Endodermal cell (in vitro differentiated cells): Measurements from ENCODE around the gene PRIMPOL. TPM values are rescaled to one million over a fixed set of nuclear protein-coding genes. Genes with fewer than 3 reads are reported as not detected.

Experiments used
- DNase-seq: peaks from one replicate; pipeline ENCODE4 v3.0.0-alpha.2; 2017
- H3K27ac ChIP-seq: 2 replicates; pipeline ENCODE4 v1.5.1; 2013; ENCODE audit warnings: mild to moderate bottlenecking, low read depth, low read length, moderate library complexity
- H3K27me3 ChIP-seq: 2 replicates; pipeline ENCODE4 v1.6.1; 2013; ENCODE audit warnings: mild to moderate bottlenecking, low read length, moderate library complexity; ENCODE audit not compliant: insufficient read depth, control insufficient read depth, poor library complexity, severe bottlenecking
- H3K36me3 ChIP-seq: 2 replicates; pipeline ENCODE4 v1.7.0; 2013; ENCODE audit warnings: mild to moderate bottlenecking, low read length, moderate library complexity; ENCODE audit not compliant: control insufficient read depth, insufficient read depth
- H3K4me1 ChIP-seq: one replicate; pipeline ENCODE4 v1.7.0; 2013; ENCODE audit warnings: low read length; ENCODE audit not compliant: control insufficient read depth, insufficient read depth
- H3K4me3 ChIP-seq: 2 replicates; pipeline ENCODE4 v1.5.1; 2013; ENCODE audit warnings: mild to moderate bottlenecking, low read length, moderate library complexity
- H3K9ac ChIP-seq: 2 replicates; pipeline ENCODE4 v1.6.1; 2013; ENCODE audit warnings: mild to moderate bottlenecking, low read length, moderate library complexity; ENCODE audit not compliant: poor library complexity, severe bottlenecking; ENCODE audit errors: extremely low read depth
- H3K9me3 ChIP-seq: 2 replicates; pipeline ENCODE4 v1.6.1; 2013; ENCODE audit warnings: mild to moderate bottlenecking, low read length, moderate library complexity; ENCODE audit not compliant: control insufficient read depth
- H3K27ac Mint-ChIP-seq: 2 replicates; pipeline ENCODE4 v1.8.0; 2020; ENCODE audit warnings: mixed read lengths
- H3K27me3 Mint-ChIP-seq: 2 replicates; pipeline ENCODE4 v1.8.0; 2021; ENCODE audit warnings: mild to moderate bottlenecking, mixed read lengths; ENCODE audit not compliant: insufficient read depth
- H3K36me3 Mint-ChIP-seq: 2 replicates; pipeline ENCODE4 v1.8.0; 2020; ENCODE audit warnings: low read depth, mixed read lengths
- H3K4me1 Mint-ChIP-seq: 2 replicates; pipeline ENCODE4 v1.8.0; 2020; ENCODE audit warnings: mixed read lengths
- H3K4me3 Mint-ChIP-seq: 2 replicates; pipeline ENCODE4 v1.8.0; 2020; ENCODE audit warnings: mild to moderate bottlenecking, moderate library complexity, mixed read lengths
- H3K9me3 Mint-ChIP-seq: 2 replicates; pipeline ENCODE4 v1.8.0; 2020; ENCODE audit warnings: mild to moderate bottlenecking, mixed read lengths
- WGBS, 2 experiments: methylation state at CpG; one replicate each; pipeline versions ENCODE4 v1.1.5 to v1.1.7; 2013; ENCODE audit warnings: missing lambda C conversion rate in 2 of 2, mixed read lengths in 1 of 2; ENCODE audit not compliant: insufficient coverage in 1 of 2, insufficient read length in 1 of 2; 5-methylcytosine and 5-hydroxymethylcytosine counted together
- total RNA-seq, 2 donors: library from RNA; stranded (reverse); fragmentation: NEBNext Ultra II Directional in 1 of 2; extraction: Animal tissue kit (Norgen Biotek cat#: 25700) in 1 of 2; gene quantifications; 2 replicates in 1 of 2; 3 replicates in 1 of 2; pipeline ENCODE4 v1.2.1, GENCODE V29; 2021
- TF ChIP-seq, protein P1 (sequence below): fragments of 200-600 bp; sonication (generic); conservative IDR thresholded peaks from 2 replicates; pipeline ENCODE4 v1.5.0; 2021; ENCODE audit warnings: antibody characterized with exemption, mild to moderate bottlenecking

Gene PRIMPOL
- total RNA-seq, 2 donors from 2014 or later: 10.1 to 12.0 TPM

DNA sequence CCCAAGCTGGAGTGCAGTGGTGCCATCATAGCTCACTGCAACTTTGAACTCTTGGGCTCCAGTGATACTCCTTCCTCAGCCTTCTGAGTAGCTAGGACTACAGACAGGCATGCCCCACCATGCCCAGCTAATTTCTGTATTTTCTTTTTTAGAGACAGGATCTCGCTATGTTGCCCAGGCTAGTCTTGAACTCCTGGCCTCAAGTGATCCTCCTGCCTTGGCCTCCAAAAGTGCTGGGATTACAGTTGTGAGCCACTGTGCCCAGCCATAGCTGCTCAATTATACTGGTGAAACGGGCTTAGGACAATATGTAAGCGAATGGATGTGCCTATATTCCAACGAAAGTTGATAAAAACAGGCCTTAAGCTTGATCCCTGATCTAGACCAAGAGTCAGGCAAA is 13.4 kb upstream of the PRIMPOL start:
- Mint-ChIP-seq H3K36me3 (peaks cover 69% of the 10 kb centered on the region), H3K4me3 (no peak overlapping the region), H3K27ac (no peak overlapping the region), H3K9me3 (no peaks in the 10 kb centered on the region), H3K27me3 (no peaks in the 10 kb centered on the region), H3K4me1 (no peaks in the 10 kb centered on the region)
- no peak for DNase-seq
- H3K4me3 ChIP-seq: no peak overlapping the region
- no peaks in the 10 kb centered on the region for H3K9me3 ChIP-seq
- no peaks in the 10 kb centered on the region for H3K4me1 ChIP-seq
- H3K27ac ChIP-seq: no peak overlapping the region
- H3K9ac ChIP-seq: no peak overlapping the region
- peaks cover 82% of the 10 kb centered on the region for H3K36me3 ChIP-seq
- WGBS, 2 experiments: 93 to 95% methylated on average over 4 of the region's 4 CpGs
- H3K27me3 ChIP-seq: no peaks in the 10 kb centered on the region
- TF ChIP-seq, protein P1, sequence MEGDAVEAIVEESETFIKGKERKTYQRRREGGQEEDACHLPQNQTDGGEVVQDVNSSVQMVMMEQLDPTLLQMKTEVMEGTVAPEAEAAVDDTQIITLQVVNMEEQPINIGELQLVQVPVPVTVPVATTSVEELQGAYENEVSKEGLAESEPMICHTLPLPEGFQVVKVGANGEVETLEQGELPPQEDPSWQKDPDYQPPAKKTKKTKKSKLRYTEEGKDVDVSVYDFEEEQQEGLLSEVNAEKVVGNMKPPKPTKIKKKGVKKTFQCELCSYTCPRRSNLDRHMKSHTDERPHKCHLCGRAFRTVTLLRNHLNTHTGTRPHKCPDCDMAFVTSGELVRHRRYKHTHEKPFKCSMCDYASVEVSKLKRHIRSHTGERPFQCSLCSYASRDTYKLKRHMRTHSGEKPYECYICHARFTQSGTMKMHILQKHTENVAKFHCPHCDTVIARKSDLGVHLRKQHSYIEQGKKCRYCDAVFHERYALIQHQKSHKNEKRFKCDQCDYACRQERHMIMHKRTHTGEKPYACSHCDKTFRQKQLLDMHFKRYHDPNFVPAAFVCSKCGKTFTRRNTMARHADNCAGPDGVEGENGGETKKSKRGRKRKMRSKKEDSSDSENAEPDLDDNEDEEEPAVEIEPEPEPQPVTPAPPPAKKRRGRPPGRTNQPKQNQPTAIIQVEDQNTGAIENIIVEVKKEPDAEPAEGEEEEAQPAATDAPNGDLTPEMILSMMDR: no peak

- TF ChIP-seq, protein P1: no peak
- no peaks in the 10 kb centered on the region for H3K9me3 ChIP-seq
- no peak overlapping the region for H3K4me3 Mint-ChIP-seq
- H3K9me3 Mint-ChIP-seq: no peaks in the 10 kb centered on the region
- 71 to 100% methylated on average over 1 to 4 of the region's 4 CpGs for WGBS, 2 experiments
- H3K27me3 Mint-ChIP-seq: no peaks in the 10 kb centered on the region
- DNase-seq: no peak
- H3K36me3 Mint-ChIP-seq: peaks cover 71% of the 10 kb centered on the region
- no peaks in the 10 kb centered on the region for H3K27me3 ChIP-seq
- no peaks in the 10 kb centered on the region for H3K4me1 ChIP-seq
- no peak overlapping the region for H3K9ac ChIP-seq
- no peaks in the 10 kb centered on the region for H3K4me1 Mint-ChIP-seq
- H3K27ac ChIP-seq: no peak overlapping the region
- H3K4me3 ChIP-seq: no peak overlapping the region
- H3K27ac Mint-ChIP-seq: no peak overlapping the region
- H3K36me3 ChIP-seq: peaks cover 77% of the 10 kb centered on the region
Measured at GRCh38 chr4:184636897-184637296, 12.6 kb upstream of the PRIMPOL start.

GRCh38 chr4:184641022-184641421 is 8.5 kb upstream of the PRIMPOL start:
- H3K36me3 ChIP-seq: peaks cover 51% of the 10 kb centered on the region
- no peak overlapping the region for H3K9ac ChIP-seq
- no peak overlapping the region for H3K4me3 Mint-ChIP-seq
- H3K27me3 Mint-ChIP-seq: no peaks in the 10 kb centered on the region
- no peaks in the 10 kb centered on the region for H3K4me1 ChIP-seq
- peaks cover 53% of the 10 kb centered on the region for H3K36me3 Mint-ChIP-seq
- TF ChIP-seq, protein P1: no peak
- DNase-seq: no peak
- H3K27ac ChIP-seq: no peak overlapping the region
- peaks cover 6% of the 10 kb centered on the region for H3K4me1 Mint-ChIP-seq
- no peak overlapping the region for H3K4me3 ChIP-seq
- H3K9me3 Mint-ChIP-seq: no peaks in the 10 kb centered on the region
- 96% methylated on average over 3 of the region's 3 CpGs; no CpG with 5 or more reads in 1 of the 2 experiments for WGBS, 2 experiments
- H3K27me3 ChIP-seq: no peaks in the 10 kb centered on the region
- H3K9me3 ChIP-seq: no peaks in the 10 kb centered on the region
- H3K27ac Mint-ChIP-seq: no peak overlapping the region
